DMS79 treated with DMSO at 0.1 percent for 48 hours (cell line): ENCODE measurements around the gene NCF4.

ENCODE experiments used
- DNase-seq: peaks from one replicate; lab custom pipeline; 2025; lab: John Stamatoyannopoulos, UW

The NCF4 gene

GRCh38 chr22:36860821-36861659 is at the start of gene NCF4:
Gene NCF4, plus strand, starts transcription at chr22:36861006. Its CDS starts 166 bp downstream, at chr22:36861172.
- no peak for DNase-seq

GRCh38 chr22:36811094-36811800 is 49.6 kb upstream of the NCF4 start:
- peak; percentile 33 for DNase-seq

- no peak for DNase-seq
Observed at GRCh38 chr22:36814801-36815200, 46.0 kb upstream of the NCF4 start.

- DNase-seq, result no peak
Observed at GRCh38 chr22:36815558-36816338, 45.1 kb upstream of the NCF4 start.

GRCh38 chr22:36816339-36816635 is 44.5 kb upstream of the NCF4 start:
- DNase-seq, result no peak

GRCh38 chr22:36816636-36817524 is 43.9 kb upstream of the NCF4 start, which contains the start of gene PVALB:
Gene PVALB, minus strand, starts transcription at chr22:36817035. Its CDS starts 30 bp downstream, at chr22:36817005.
- no peak for DNase-seq

- DNase-seq, result no peak
Observed at GRCh38 chr22:36817525-36817848, 43.3 kb upstream of the NCF4 start.

GRCh38 chr22:36818010-36818642 is 42.7 kb upstream of the NCF4 start:
- no peak for DNase-seq

GRCh38 chr22:36819112-36819511 is 41.7 kb upstream of the NCF4 start:
- no peak for DNase-seq

GRCh38 chr22:36822581-36822980 is 38.2 kb upstream of the NCF4 start:
- no peak for DNase-seq

- no peak for DNase-seq
Observed at GRCh38 chr22:36823186-36823839, 37.5 kb upstream of the NCF4 start.

GRCh38 chr22:36824655-36825054 is 36.2 kb upstream of the NCF4 start:
- no peak for DNase-seq

- no peak for DNase-seq
Observed at GRCh38 chr22:36826262-36826661, 34.5 kb upstream of the NCF4 start.

GRCh38 chr22:36828815-36829214 is 32.0 kb upstream of the NCF4 start:
- DNase-seq, result no peak

GRCh38 chr22:36829370-36830002 is 31.3 kb upstream of the NCF4 start:
- DNase-seq, result peak; percentile 48

- no peak for DNase-seq
Observed at GRCh38 chr22:36830601-36831000, 30.2 kb upstream of the NCF4 start.

GRCh38 chr22:36831206-36831605 is 29.6 kb upstream of the NCF4 start:
- no peak for DNase-seq

GRCh38 chr22:36831717-36832116 is 29.1 kb upstream of the NCF4 start:
- DNase-seq, result no peak

GRCh38 chr22:36833073-36833472 is 27.7 kb upstream of the NCF4 start:
- no peak for DNase-seq

- no peak for DNase-seq
Observed at GRCh38 chr22:36835903-36836302, 24.9 kb upstream of the NCF4 start.
